GM19193 (cell line): Measurements from ENCODE around the gene CD47.

Experiments used
- POLR2A ChIP-seq: IDR thresholded peaks from 4 replicates; pipeline ENCODE4 v1.6.1; 2011; ENCODE audit not compliant: insufficient read depth, insufficient read length; ENCODE audit errors: extremely low read depth

Gene CD47

GRCh38 chr3:108090701-108091497 is at the start of gene CD47:
Gene CD47 (minus strand): TSS chr3:108091031. CDS start chr3:108090908, 123 bp downstream.
- peak; percentile 67 for TF ChIP-seq POLR2A

- no peak for TF ChIP-seq POLR2A
Measured at GRCh38 chr3:108137460-108137814, 46.6 kb upstream of the CD47 start.

- TF ChIP-seq POLR2A = no peak
Measured at GRCh38 chr3:108136561-108137459, 46.0 kb upstream of the CD47 start.

GRCh38 chr3:108134555-108134880 is 43.7 kb upstream of the CD47 start:
- TF ChIP-seq POLR2A = no peak

- no peak for TF ChIP-seq POLR2A
Measured at GRCh38 chr3:108133858-108134554, 43.2 kb upstream of the CD47 start.

GRCh38 chr3:108133048-108133369 is 42.2 kb upstream of the CD47 start:
- no peak for TF ChIP-seq POLR2A

- no peak for TF ChIP-seq POLR2A
Measured at GRCh38 chr3:108131475-108132134, 40.8 kb upstream of the CD47 start.

- no peak for TF ChIP-seq POLR2A
Measured at GRCh38 chr3:108130701-108131474, 40.1 kb upstream of the CD47 start.

GRCh38 chr3:108130236-108130635 is 39.4 kb upstream of the CD47 start:
- TF ChIP-seq POLR2A = no peak

GRCh38 chr3:108127301-108127988 is 36.6 kb upstream of the CD47 start:
- no peak for TF ChIP-seq POLR2A

- no peak for TF ChIP-seq POLR2A
Measured at GRCh38 chr3:108126348-108126747, 35.5 kb upstream of the CD47 start.

GRCh38 chr3:108125550-108126071 is 34.8 kb upstream of the CD47 start:
- peak; percentile 72 for TF ChIP-seq POLR2A

GRCh38 chr3:108125153-108125543 is 34.3 kb upstream of the CD47 start:
- no peak for TF ChIP-seq POLR2A

GRCh38 chr3:108124337-108125152 is 33.7 kb upstream of the CD47 start:
- peak; percentile 31 for TF ChIP-seq POLR2A
